Measurements from ENCODE around the gene TMEM126B. TPM values are rescaled to one million over a fixed set of nuclear protein-coding genes. Genes with fewer than 3 reads are reported as not detected.

TMEM126B gene
- total and polyA plus RNA-seq, 2 of the 13 experiments (the other 11 are each of a cell fraction or from before 2014, with no cell fraction given): 33.6 to 54.8 TPM

- TF ChIP-seq, protein P1, sequence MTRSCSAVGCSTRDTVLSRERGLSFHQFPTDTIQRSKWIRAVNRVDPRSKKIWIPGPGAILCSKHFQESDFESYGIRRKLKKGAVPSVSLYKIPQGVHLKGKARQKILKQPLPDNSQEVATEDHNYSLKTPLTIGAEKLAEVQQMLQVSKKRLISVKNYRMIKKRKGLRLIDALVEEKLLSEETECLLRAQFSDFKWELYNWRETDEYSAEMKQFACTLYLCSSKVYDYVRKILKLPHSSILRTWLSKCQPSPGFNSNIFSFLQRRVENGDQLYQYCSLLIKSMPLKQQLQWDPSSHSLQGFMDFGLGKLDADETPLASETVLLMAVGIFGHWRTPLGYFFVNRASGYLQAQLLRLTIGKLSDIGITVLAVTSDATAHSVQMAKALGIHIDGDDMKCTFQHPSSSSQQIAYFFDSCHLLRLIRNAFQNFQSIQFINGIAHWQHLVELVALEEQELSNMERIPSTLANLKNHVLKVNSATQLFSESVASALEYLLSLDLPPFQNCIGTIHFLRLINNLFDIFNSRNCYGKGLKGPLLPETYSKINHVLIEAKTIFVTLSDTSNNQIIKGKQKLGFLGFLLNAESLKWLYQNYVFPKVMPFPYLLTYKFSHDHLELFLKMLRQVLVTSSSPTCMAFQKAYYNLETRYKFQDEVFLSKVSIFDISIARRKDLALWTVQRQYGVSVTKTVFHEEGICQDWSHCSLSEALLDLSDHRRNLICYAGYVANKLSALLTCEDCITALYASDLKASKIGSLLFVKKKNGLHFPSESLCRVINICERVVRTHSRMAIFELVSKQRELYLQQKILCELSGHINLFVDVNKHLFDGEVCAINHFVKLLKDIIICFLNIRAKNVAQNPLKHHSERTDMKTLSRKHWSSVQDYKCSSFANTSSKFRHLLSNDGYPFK (CRISPR knock-in tag; IDR thresholded peaks at IDR 0.05; ENCODE audit: borderline replicate concordance): peak; percentile 69; the same call in 1 of the 2 replicates
- TF ChIP-seq MAX (IDR thresholded peaks at IDR 0.05) (peak; percentile 85), CHD2 (IDR thresholded peaks at IDR 0.05; ENCODE audit: low read depth, low read length) (peak; percentile 30; the same call in 1 of the 2 replicates), HIVEP1 (CRISPR knock-in tag; IDR thresholded peaks at IDR 0.05) (no peak; the same call in 1 of the 2 replicates), DPF2 (CRISPR knock-in tag; IDR thresholded peaks at IDR 0.05; ENCODE audit: borderline replicate concordance, low read depth) (no peak), HINFP (CRISPR knock-in tag; IDR thresholded peaks at IDR 0.05; ENCODE audit: low read depth) (no peak), NCOA5 (CRISPR knock-in tag; IDR thresholded peaks at IDR 0.05) (no peak), ZNF503 (CRISPR knock-in tag; IDR thresholded peaks at IDR 0.05) (0 out of 2 replicates have a peak, but pooled peaks have one; percentile 45), KDM3A (CRISPR knock-in tag; IDR thresholded peaks at IDR 0.05; ENCODE audit: low read depth) (no peak), SALL2 (CRISPR knock-in tag; IDR thresholded peaks at IDR 0.05) (peak; percentile 76), HOXA5 (CRISPR knock-in tag; IDR thresholded peaks at IDR 0.05) (no peak), TIGD3 (CRISPR knock-in tag; IDR thresholded peaks at IDR 0.05; ENCODE audit: borderline replicate concordance) (no peak), U2AF1 (optimal IDR thresholded peaks at IDR 0.05; ENCODE audit: low read depth, low read length) (no peak), CEBPG (CRISPR knock-in tag; IDR thresholded peaks at IDR 0.05) (peak; percentile 41), TP53 (CRISPR knock-in tag; conservative IDR thresholded peaks at IDR 0.05) (no peak; the same call in 1 of the 2 replicates)
Measured at GRCh38 chr11:85627998-85628770, at the start of gene TMEM126B (continued).
